Activated naive CD4-positive, alpha-beta T cell treated with anti-CD3 and anti-CD28 coated beads, Interleukin-2, amount 10 ng/mL, durations not matched to agents 5 hours and 36 hours (primary cell): ENCODE data around the gene DGKH. TPM values are rescaled to one million over a fixed set of nuclear protein-coding genes. Genes with fewer than 3 reads are reported as not detected.

Experiments
- total RNA-seq, 2 experiments: library from RNA; stranded (reverse); gene quantifications; one replicate each; pipeline ENCODE4 v1.2.3, GENCODE V29; 2021

The DGKH gene
- 10 to 100 TPM; 19.5 to 20.2 TPM for total RNA-seq

GRCh38 chr13:42048342-42048683 lies at the start of gene DGKH:
DGKH (plus strand) TSS chr13:42048648; CDS start chr13:42048774, 126 bp downstream.

GRCh38 chr13:42272115-42272803 lies 223.8 kb downstream of the DGKH start, which contains the start of gene AKAP11:
AKAP11 (plus strand) TSS chr13:42272152; CDS start chr13:42286349, 14,197 bp downstream.

Other genes with a start within 250 kb of the DGKH start
- gene VWA8, start 87.5 kb upstream of the DGKH start, total RNA-seq, result 10 to 100 TPM; 17.3 to 17.4 TPM
- gene AKAP11, start 223.5 kb downstream of the DGKH start, total RNA-seq, result 10 to 100 TPM; 25.0 to 26.6 TPM